CD14-positive monocyte (primary cell): ENCODE data around the gene C4BPB. TPM values are rescaled to one million over a fixed set of nuclear protein-coding genes. Genes with fewer than 3 reads are reported as not detected.

Experiments used
- DNase-seq, 3 donors: peaks; one replicate each; pipeline ENCODE4 v3.0.0-alpha.2; 2011 to 2022
- H2AFZ ChIP-seq: 2 replicates; pipeline ENCODE4 v1.6.0; 2012; ENCODE audit warnings: mild to moderate bottlenecking, low read depth, low read length, inconsistent platforms; ENCODE audit not compliant: insufficient read depth, poor library complexity, severe bottlenecking
- H3K27ac ChIP-seq, 2 donors: 1 replicate in 1 of 2; 2 replicates in 1 of 2; pipeline ENCODE4 v1.5.1; 2012 to 2013; ENCODE audit warnings: low read length in 2 of 2, control low read depth in 1 of 2, inconsistent platforms in 1 of 2, low read depth in 1 of 2, mild to moderate bottlenecking in 1 of 2
- H3K27me3 ChIP-seq, 2 donors: one replicate each; pipeline versions ENCODE4 v1.6.0 to v1.6.1; 2011 to 2013; ENCODE audit warnings: low read length in 2 of 2; ENCODE audit not compliant: control insufficient read depth in 2 of 2, insufficient read depth in 2 of 2
- H3K36me3 ChIP-seq, 2 donors: replicated peaks in 1 of 2; 1 replicate in 1 of 2; 2 replicates in 1 of 2; pipeline versions ENCODE4 v1.5.1 to v1.6.1; 2012 to 2013; ENCODE audit warnings: low read length in 2 of 2, control low read depth in 1 of 2, inconsistent platforms in 1 of 2, mild to moderate bottlenecking in 1 of 2; ENCODE audit not compliant: insufficient read depth in 2 of 2, control insufficient read depth in 1 of 2
- H3K4me1 ChIP-seq, 2 donors: 1 replicate in 1 of 2; 2 replicates in 1 of 2; pipeline versions ENCODE4 v1.5.1 to v1.6.1; 2012 to 2013; ENCODE audit warnings: low read length in 2 of 2, control low read depth in 1 of 2, inconsistent platforms in 1 of 2, mild to moderate bottlenecking in 1 of 2, moderate library complexity in 1 of 2; ENCODE audit not compliant: insufficient read depth in 2 of 2, control insufficient read depth in 1 of 2
- H3K4me2 ChIP-seq: replicated peaks from 2 replicates; pipeline ENCODE3; 2012; ENCODE audit warnings: low read length, moderate library complexity, mild to moderate bottlenecking; ENCODE audit not compliant: poor library complexity, severe bottlenecking; ENCODE audit errors: extremely low read depth
- H3K4me3 ChIP-seq, 3 experiments: fragments of 200-600 bp in 1 of 3; sonication (generic) in 1 of 3; replicated peaks in 1 of 3; 1 replicate in 2 of 3; 2 replicates in 1 of 3; pipeline ENCODE4 v1.5.1; 2011 to 2013; ENCODE audit warnings: low read length in 3 of 3, mild to moderate bottlenecking in 3 of 3, control low read depth in 2 of 3, low read depth in 2 of 3, inconsistent platforms in 1 of 3, moderate library complexity in 1 of 3
- H3K79me2 ChIP-seq: 2 replicates; pipeline ENCODE4 v1.6.0; 2012; ENCODE audit warnings: mild to moderate bottlenecking, control low read depth, inconsistent platforms, low read length, moderate library complexity; ENCODE audit not compliant: insufficient read depth
- H3K9ac ChIP-seq: 2 replicates; pipeline ENCODE4 v1.6.0; 2017; ENCODE audit warnings: low read length, mild to moderate bottlenecking; ENCODE audit not compliant: insufficient read depth, poor library complexity, severe bottlenecking
- H3K9me3 ChIP-seq, 2 donors: replicated peaks in 1 of 2; 1 replicate in 1 of 2; 2 replicates in 1 of 2; pipeline versions ENCODE4 v1.5.1 to v1.6.1; 2012 to 2013; ENCODE audit warnings: low read length in 2 of 2, control low read depth in 1 of 2; ENCODE audit not compliant: control insufficient read depth in 1 of 2, insufficient read depth in 1 of 2
- H4K20me1 ChIP-seq: 2 replicates; pipeline ENCODE4 v1.6.0; 2012; ENCODE audit warnings: mild to moderate bottlenecking, low read length, control low read depth, moderate library complexity; ENCODE audit not compliant: insufficient read depth
- H3K27ac Mint-ChIP-seq, 7 donors: one replicate each; pipeline ENCODE4 v1.8.0; 2020; ENCODE audit warnings: mild to moderate bottlenecking in 7 of 7, mixed read lengths in 7 of 7, moderate library complexity in 6 of 7, inconsistent platforms in 2 of 7
- H3K27me3 Mint-ChIP-seq, 3 donors: one replicate each; pipeline ENCODE4 v1.8.0; 2021 to 2022; ENCODE audit warnings: low read depth in 3 of 3, mild to moderate bottlenecking in 3 of 3, mixed read lengths in 3 of 3, moderate library complexity in 3 of 3, inconsistent platforms in 1 of 3
- H3K36me3 Mint-ChIP-seq, 2 donors: one replicate each; pipeline ENCODE4 v1.8.0; 2020; ENCODE audit warnings: mixed read lengths in 2 of 2, inconsistent platforms in 1 of 2, mild to moderate bottlenecking in 1 of 2
- H3K4me1 Mint-ChIP-seq: one replicate; pipeline ENCODE4 v1.8.0; 2020; ENCODE audit warnings: mild to moderate bottlenecking, mixed read lengths
- H3K4me3 Mint-ChIP-seq, 2 donors: one replicate each; pipeline ENCODE4 v1.8.0; 2020; ENCODE audit warnings: mild to moderate bottlenecking in 2 of 2, mixed read lengths in 2 of 2, moderate library complexity in 1 of 2
- H3K9me3 Mint-ChIP-seq, 7 donors: one replicate each; pipeline ENCODE4 v1.8.0; 2020 to 2022; ENCODE audit warnings: mixed read lengths in 7 of 7, mild to moderate bottlenecking in 6 of 7, moderate library complexity in 6 of 7, inconsistent platforms in 2 of 7
- CTCF ChIP-seq: fragments of 200-600 bp; IDR thresholded peaks from one replicate; pipeline ENCODE4 v1.8.0; 2022; ENCODE audit warnings: antibody characterized with exemption, mild to moderate bottlenecking
- WGBS: methylation state at CpG from one replicate; pipeline ENCODE4 v1.1.5; 2013; ENCODE audit warnings: missing lambda C conversion rate; ENCODE audit not compliant: insufficient coverage; 5-methylcytosine and 5-hydroxymethylcytosine counted together
- intact Hi-C, 2 donors: fragments of 100-400 bp; cut with micrococcal nuclease; formaldehyde crosslinking; loops; one replicate each; pipeline versions ENCODE4 v1.15.0 to v1.15.1; 2023
- polyA plus RNA-seq, 3 donors: library from polyadenylated mRNA; depleted of rRNA in 1 of 3; unstranded in 2 of 3; stranded (reverse) in 1 of 3; fragments of 300-500 nt in 2 of 3; fragments of >200 nt in 1 of 3; fragmentation: Illumina TruSeq in 2 of 3; gene quantifications; 1 replicate in 2 of 3; 2 replicates in 1 of 3; pipeline ENCODE4 v1.2.3, GENCODE V29; 2012 to 2021

C4BPB gene
- polyA plus RNA-seq, 3 donors = not detected

GRCh38 chr1:207070811-207071210 lies 17.8 kb upstream of the C4BPB start:
- no peak overlapping the region for H3K4me3 Mint-ChIP-seq
- Histone ChIP-seq H2AFZ (no peak overlapping the region), H3K27ac (no peak overlapping the region), H3K9me3 (no peaks in the 10 kb centered on the region), H3K4me1 (peaks cover 11 to 33% of the 10 kb centered on the region in 2 donors), H3K79me2 (no peaks in the 10 kb centered on the region), H3K9ac (no peak overlapping the region), H4K20me1 (no peaks in the 10 kb centered on the region), H3K36me3 (peaks cover 23 to 42% of the 10 kb centered on the region in 2 donors), H3K4me2 (no peak overlapping the region), H3K27me3 (no peaks in the 10 kb centered on the region), H3K4me3 (no peak overlapping the region)
- H3K36me3 Mint-ChIP-seq = peaks cover 46 to 75% of the 10 kb centered on the region in 2 donors
- intact Hi-C loops = no loop called here
- TF ChIP-seq CTCF = no peak
- H3K27ac Mint-ChIP-seq = peak overlapping the region in 5 of 7 donors; percentile 17 to 87 (median 63)
- DNase-seq = peak in 2 of 3 donors; percentile 15 to 22
- WGBS = 75% methylated on average over 2 of the region's 4 CpGs
- peaks cover 0 to 2% (median 0%) of the 10 kb centered on the region in 7 donors for H3K9me3 Mint-ChIP-seq
- peaks cover 26% of the 10 kb centered on the region for H3K4me1 Mint-ChIP-seq
- peaks cover 0 to 7% (median 0%) of the 10 kb centered on the region in 3 donors for H3K27me3 Mint-ChIP-seq

- no peak overlapping the region for H3K4me2 ChIP-seq
- H3K27ac ChIP-seq = no peak overlapping the region
- no peak overlapping the region for H3K9ac ChIP-seq
- no peak overlapping the region for H3K4me3 ChIP-seq
- peaks cover 46 to 77% of the 10 kb centered on the region in 2 donors for H3K36me3 Mint-ChIP-seq
- H3K9me3 Mint-ChIP-seq = peaks cover 0 to 2% (median 0%) of the 10 kb centered on the region in 7 donors
- H2AFZ ChIP-seq = no peak overlapping the region
- DNase-seq = no peak
- no peaks in the 10 kb centered on the region for H3K9me3 ChIP-seq
- intact Hi-C loops = no loop called here
- no peak for TF ChIP-seq CTCF
- peaks cover 11 to 33% of the 10 kb centered on the region in 2 donors for H3K4me1 ChIP-seq
- H3K27ac Mint-ChIP-seq = no peak overlapping the region
- H3K79me2 ChIP-seq = no peaks in the 10 kb centered on the region
- H3K36me3 ChIP-seq = peaks cover 21 to 42% of the 10 kb centered on the region in 2 donors
- H3K27me3 ChIP-seq = no peaks in the 10 kb centered on the region
- H3K4me3 Mint-ChIP-seq = no peak overlapping the region
- 96% methylated on average over 4 of the region's 6 CpGs for WGBS
- H4K20me1 ChIP-seq = no peaks in the 10 kb centered on the region
- H3K4me1 Mint-ChIP-seq = peaks cover 26% of the 10 kb centered on the region
- H3K27me3 Mint-ChIP-seq = peaks cover 0 to 7% (median 0%) of the 10 kb centered on the region in 3 donors
Measured at GRCh38 chr1:207071426-207071825, 17.2 kb upstream of the C4BPB start.
